Measurements from ENCODE around the gene ARAP2.

The ARAP2 gene

DNA sequence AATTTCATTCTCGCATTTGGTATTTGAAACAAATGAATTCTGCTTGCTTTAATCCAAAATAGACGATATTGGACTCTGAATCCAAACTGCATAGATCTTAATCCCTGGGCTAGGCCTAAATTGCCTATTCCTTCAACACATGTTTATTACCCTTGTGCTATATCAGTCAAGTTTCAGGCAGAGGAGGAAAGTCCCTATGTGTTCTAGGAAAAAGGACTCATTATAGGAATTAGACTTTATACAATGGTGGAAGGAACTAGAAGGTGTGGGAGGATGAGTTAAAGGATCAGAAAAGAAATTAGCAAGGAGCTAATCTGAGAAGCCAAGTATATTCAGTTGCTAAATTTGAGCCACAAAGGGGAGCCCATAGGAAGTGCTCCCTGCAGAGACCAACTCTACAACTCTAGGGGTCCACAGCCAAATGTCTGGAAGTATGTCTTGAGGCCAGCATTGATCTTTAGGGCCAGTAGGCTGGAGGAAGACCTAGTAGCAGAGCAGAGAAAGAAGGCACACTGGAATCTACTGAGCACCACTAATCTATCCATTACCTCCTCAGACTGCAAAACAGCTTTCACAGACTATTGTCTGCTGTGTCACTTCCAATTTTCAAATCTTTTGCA is 20.0 kb upstream of the ARAP2 start:
- no peak for DNase-seq

DNA sequence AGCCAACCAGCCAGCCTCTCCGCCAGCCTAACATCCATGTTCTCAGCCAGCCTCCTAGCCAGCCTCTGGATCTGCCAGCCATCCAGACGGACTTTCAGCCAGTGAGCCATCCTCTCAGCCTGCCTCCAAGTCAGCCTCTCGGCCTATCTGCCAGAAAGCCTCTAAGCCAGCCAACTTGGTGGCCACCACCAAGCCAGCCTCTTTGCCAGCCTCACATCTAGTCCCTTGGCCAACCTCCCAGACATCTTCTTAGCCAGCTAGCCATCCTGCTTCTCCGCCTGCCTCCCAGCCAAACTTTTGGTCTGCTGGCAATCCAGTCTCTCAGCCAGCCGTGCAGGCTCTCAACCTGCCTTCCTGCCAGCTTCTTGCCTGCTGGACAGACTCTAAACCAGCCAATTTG is 16.4 kb upstream of the ARAP2 start:
- DNase-seq = no peak

DNA sequence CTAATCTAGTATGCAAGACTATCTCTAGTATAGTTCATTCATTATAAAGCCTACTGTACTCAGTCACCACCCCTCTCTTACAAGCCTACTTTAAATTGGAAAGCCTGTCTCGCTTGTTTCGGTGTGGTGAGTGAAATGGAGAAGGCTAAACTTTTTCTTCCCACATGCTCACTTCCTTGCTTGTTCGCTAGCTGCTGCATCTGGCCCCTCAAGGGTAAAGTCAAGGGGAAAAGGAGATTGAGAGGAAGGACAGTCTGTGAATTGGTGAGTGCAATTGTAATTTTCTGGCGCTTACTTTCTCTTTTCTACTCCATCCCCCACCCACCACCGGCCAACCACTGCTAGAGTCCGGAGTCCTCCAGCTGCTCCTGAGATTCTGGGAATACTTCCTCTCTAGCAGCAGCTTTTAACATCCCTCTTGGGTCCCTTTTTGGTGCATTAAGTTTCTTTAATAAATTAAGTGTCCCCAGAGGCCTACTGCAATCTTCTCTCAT is 12.1 kb upstream of the ARAP2 start:
- DNase-seq = no peak

DNA sequence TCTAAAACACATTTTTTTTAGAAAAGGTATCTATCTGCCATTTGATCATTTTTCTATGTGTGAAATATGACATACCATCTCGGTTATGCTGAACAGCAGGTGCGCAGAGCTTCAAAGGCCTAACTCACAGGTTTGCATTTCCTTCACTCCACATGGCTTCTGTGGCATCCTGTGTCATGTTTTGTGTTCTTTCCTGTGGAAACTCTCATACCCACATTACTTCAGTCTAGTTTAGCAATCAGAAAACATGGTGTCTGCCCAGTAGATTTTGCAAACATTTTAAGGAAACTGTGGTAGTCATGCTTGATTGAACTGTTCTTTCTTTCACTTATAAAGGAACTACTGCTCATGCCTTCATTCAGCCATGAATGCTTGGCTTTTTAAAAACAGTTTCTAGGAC is 11.3 kb upstream of the ARAP2 start:
- DNase-seq = peak; percentile 55

DNA sequence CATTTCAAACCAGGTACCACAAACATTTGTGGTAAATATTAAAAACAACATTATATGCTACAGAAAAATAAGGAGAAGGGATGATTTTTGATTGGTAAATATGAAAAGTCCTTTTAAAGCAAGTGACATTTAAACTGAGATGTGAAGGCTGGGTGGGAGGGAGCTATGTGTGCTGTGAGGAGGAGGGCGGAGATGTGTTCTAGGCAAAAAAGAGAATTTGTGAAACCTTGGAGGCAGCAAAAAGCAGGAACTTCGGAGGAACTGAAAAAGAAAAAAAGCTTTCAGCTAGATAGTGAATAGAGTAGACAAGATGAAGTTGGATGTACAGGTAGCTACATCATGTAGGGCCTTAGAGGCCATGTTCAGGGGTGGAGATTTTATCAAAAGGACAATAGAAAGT is 10.1 kb upstream of the ARAP2 start:
- DNase-seq = no peak

DNA sequence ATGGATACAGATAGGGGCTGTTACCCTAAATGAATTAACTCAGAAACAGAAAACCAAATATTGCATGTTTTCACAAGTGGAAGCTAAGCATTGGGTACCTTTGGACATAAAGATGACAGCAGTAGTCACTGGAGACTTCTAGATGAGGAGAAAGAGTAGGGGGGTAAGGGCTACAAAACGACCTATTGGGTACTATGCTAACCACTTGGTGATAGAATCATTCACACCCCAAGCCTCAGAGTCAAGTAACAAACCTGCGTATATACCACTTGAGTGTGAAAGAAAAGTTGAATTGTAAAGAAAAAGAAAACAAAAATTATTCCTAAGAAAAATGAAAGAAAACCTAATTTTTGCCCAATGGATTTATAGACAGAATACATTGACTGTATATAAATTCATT is 7.7 kb upstream of the ARAP2 start:
- DNase-seq = no peak

DNA sequence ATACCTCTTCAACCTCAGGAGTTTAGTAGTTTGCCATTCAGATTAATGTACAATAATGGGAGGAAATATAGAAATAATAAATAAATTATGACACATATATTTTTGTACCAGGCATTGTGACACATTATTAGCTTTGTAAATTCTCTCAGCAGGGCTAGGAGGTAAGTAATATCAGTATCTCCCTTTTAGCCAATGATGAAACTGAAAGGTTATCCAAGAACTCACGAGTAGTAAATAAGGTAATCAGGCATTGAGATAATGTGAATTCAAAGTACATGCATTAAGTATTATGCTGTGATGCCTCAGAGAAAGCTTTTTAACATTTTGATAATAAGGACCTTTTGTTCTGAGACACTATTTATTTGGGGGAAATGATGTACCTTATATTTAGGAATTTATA is 5.3 kb upstream of the ARAP2 start:
- no peak for DNase-seq

DNA sequence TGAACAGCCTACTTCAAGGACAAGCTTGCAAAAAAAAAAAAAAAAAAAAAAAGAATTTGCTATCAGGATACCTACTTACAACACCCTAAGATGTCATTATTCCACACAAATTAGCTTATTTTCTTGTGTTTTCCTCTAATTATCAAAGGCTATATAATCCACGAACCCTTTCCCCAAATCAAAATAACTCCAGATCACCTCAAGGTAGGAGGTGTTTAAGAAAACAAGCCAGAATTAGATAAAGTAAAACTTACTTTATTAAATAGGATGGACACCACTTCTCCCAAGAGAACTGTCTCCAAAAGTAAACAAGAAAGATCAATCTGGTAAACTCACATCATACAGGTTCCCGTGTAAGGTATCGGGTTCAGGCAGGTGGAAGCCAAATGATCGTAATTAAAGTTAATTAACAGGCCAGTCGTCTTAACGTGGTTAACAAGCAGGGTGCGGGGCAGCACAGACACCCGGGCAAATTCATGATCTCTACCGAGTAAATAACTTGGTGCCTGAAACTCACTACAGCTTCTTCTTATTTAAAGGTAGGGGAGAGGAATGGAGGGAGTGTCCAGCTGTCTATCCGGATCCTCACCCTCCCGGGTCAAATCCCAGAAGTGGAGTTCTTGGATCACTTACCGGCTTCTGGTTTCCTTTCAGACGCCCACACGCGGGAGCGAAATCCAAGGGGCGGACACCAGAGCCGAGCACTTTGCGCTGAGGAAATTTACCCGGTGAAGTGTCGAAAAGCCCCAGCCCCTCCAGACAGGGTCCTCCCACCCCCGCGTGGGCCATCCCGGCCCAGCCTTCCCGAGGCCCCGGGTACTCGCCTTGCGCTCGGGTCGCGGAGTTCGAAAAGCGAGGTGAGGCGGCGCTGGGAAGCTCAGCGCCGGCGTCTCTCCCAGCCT is 708 bp downstream of the ARAP2 start:
- DNase-seq = peak; percentile 58

DNA sequence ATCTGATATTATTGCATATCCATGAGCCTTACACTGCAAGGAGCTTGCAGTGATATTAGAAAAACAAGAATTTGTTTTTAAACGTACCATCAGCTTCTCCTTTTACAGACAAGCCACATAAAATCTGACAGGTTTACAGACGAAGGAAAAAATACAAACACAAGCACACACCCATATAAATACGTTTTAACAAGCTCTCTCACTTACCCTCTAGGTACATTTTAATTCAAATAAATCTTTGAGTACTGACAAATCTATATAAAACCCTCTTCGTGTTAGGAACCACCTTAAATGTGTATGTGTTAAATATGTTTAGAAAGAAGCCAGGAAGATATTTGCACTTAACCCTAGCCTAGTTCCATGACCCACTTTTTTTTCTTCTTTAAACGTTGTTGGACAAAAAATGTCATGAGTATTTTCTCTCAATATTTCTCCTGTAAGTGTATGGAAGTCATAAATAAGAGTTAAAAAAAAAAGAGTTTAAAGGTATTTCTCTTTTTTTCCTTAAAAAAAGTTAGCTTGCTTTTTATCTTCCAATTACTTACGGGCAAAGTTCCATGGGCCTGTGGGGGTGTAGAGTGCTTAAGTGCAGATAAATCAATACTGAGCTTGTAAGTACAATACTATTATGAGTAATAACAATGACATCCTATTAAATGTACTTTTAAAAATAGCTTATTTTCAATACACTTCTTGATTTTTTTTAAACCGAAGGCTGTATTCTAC is 1.5 kb downstream of the ARAP2 start:
- peak; percentile 24 for DNase-seq

DNA sequence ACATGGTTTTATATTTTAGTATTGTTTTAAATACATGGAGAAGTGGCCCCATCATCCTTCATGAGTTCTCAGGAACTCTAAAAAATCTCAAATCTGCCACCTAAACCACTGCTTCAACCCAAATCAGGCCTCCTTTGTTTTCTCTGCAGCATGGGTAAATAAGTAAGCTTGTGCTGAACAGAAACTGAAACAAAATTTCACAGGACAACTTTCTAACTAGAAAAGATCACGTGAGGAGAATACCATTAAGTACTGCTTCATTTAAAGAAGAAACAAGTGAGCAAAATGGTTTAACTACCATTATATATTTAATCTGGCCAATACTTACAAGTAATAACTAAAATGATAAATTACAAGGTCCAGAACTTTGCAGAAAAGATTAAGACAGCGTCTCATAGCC is 2.5 kb downstream of the ARAP2 start:
- peak; percentile 67 for DNase-seq

DNA sequence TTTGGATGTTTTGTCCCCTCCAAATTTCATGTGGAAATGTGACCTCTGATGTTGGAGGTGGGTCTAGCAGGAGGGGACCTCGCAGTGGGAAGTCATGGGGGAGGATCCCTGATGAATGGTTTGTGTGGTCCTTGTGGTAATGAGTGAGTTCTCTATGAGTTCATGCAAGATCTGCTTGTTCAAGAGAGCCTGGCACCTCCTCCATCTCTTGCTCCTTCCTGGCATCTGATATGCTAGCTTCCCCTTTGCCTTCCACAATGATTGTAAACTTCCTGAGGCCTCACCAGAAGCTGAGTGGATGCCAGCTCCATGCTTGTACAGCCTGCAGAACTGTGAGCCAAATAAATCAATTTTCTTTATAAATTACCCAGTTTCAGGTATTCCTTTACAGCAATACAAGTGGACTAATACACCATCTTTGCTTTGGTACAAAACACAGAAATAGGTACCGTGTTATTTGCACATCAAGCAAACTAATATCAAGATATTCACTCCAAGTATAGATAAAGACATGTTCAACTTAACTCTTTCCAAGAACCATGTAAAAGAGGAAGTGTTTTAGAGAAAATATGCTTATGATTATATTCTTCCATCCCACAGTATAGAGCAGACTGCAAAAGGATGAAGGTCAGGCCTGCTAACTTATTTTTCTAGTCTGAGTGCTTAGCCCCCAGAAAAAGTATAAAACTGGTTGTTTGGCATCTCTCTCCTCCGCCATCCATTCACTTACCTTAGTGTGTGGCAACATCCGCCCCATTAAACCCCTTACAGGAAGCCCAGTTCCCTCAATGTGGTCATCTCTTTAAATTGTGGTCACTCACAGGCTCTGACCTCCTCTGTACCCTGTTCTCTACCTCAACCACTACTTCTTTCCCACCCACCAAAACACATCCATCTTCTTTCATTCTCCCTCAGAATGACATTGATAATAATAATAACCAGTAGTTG is 6.7 kb downstream of the ARAP2 start:
- DNase-seq = peak; percentile 51

DNA sequence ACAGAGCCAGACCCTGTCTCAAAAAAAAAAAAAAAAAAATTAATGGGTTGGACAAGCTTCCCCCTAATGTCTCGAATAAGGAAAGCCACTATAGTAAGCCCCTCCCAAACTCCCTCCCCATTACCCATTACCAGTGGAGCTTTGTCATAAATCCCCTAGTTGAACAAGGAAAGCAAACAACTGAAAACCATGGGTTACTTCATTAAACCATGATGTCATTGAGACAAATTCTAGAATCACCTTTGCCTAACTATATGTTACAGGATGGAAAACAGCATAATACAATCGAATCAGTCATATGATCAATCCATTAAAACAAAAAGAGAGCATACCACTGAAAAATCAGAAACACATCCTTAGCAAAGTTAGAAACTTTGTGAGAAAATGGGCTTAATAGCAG is 8.2 kb downstream of the ARAP2 start:
- DNase-seq = no peak

DNA sequence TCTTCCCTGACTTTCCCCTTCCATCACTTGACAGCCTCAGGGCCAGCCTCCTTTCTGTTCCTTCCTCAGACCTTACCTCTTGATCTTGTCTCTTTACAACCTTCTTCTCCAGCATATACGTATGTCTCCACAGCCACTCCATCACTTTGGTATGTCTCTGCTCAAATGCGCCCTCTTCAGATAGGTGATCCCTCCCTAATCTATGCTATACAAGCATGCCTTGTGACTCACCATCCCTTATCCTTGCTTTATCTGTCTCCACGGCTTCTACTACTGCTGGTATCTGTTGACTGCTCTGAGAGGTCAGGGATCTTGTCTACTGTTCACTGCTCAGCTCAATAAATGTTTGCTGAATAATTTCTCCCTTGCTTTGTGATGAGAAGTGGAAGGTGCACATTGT is 9.0 kb downstream of the ARAP2 start:
- DNase-seq = peak; percentile 47

DNA sequence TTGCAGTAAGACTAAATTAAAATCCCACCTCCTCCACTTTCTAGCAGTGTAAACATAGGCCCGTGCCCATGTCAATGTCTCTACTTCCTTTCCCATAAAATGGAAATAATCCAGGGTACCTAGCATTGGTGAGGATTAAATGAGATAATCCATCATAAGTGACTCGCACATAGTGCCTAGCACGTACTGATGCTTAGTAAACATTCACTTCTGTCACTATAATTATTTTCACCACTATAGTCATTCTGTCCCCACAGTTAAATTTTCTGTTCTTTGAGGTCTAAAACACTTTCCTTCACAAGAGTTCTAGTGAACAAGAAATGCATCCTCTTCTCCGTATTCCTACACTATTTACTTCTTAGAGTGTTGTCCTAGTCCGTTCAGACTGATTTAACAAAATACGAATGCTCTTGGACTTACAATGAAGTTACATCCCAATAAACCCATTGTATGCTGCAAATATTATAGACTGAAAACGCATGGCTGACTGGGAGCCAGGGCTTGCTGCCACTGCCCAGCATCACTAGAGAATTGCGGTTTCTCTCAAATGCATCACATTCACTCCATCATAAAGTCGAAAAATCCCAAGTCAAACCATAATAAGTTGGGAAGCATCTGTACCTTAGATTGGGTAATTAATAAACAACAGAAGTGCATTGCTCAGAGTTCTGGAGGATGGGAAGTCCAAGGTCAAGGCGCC is 10.6 kb downstream of the ARAP2 start:
- DNase-seq = no peak

DNA sequence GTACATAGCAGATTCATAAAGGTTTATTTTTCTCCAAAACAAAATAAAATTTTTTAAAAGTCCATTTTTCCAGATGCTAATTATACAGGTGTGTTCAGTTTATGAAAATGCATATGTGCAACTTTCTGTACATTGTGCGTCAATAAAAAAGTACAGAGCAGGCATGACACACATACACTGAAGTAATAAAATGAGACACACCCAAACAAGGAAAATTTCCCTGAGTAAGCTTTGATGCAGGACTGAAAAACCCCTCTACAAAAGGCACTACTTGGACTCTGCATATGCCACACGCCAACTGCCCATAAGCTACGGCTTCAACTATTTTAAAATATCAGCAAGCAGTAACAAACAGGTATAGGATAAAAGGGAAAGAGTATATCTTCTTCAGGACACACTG is 13.8 kb downstream of the ARAP2 start:
- DNase-seq = no peak

DNA sequence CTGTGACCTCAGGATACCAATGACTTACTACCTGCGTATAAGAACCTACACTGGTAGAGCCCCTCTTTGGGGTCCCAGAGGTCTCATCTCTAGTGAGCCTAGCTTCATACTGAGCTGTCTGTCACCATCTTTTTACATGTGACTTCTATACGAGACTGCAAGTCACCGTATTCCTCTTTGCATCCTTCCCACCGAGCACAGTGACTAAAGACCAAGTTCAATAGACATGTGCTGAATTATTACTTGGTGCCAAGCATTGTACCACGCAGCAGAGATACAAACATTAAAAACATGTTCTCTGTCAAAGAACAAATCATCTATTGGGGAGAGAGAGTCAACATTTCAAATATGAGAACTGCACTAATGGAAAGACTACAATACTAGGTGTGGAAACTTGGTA is 16.4 kb downstream of the ARAP2 start:
- no peak for DNase-seq

DNA sequence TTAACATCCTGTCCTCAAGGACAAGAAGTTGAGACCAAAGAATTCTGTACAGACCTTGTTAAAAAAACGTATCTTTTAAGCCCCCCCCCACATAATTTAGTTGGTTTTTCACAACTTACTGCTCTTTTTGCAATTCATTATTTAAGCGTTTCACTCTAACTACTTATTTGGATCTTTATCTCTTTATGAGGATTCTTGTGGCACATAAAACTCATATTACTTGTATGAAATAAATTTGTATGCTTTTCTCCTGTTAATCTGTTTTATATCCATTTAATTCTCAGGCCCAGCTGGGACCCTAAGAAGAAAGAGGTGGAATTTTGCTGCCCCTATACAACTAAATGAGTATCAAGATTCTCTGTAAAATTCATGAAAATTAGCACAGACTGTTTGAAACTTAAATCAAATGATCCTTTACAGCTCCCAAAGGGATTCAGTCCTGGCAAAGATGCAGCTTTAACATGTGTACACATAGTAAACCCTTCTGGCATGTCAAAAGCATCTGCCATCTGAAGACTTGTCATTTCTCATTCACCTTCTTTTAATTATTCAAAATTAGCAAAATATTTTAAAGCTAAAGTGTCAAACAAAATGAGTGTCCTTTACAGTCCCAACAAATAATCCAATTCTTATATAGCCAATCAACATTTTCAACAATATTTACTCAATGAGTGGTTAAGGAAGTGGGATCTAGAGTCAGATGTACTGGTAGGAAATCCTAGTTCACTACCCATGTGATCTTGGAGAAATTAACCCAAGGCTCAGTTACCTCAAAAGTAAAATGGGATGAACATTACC is 17.7 kb downstream of the ARAP2 start:
- no peak for DNase-seq

DNA sequence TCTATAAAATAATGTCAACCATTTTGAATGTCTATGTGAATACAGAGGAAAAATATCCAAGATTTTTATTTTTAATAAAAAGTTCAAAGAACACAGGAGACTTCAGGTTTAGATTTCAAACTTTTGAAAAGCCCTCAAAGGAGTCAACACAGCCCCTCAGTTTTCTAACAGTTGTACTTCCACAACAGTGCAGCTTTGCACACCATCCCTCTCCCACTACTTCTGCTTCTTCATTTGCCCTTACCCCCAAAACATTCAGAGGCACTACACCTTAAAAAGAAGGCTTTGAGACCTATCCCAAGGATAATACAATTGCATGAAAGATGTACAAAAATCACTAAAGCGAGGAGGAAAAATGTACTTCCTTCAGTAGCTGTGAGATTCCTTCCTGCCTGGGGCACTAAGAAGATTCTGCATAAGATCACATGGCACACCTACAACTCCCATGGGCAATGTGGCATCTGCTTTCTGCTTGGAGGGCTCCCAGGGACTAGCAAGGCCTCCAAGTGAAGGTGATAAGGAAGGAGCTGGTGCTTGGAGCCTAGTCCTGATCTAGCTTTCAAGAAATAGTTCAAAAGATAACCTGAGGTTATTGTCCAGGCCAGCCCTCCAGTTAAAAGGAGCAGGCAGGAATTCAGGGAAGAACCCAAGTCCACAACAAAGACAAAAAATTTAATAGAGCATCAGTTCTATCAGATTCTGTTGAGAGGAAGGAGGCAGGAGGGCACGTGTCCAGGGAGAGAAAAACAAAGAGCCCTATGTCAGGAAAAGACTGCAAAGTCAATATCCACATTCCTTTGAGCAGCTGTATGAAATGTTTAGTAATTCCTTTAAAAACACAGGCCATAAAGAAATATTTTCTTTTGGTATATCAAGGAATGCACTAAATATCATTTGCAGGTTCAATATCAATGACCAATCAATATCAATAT is 19.1 kb downstream of the ARAP2 start:
- DNase-seq = no peak

DNA sequence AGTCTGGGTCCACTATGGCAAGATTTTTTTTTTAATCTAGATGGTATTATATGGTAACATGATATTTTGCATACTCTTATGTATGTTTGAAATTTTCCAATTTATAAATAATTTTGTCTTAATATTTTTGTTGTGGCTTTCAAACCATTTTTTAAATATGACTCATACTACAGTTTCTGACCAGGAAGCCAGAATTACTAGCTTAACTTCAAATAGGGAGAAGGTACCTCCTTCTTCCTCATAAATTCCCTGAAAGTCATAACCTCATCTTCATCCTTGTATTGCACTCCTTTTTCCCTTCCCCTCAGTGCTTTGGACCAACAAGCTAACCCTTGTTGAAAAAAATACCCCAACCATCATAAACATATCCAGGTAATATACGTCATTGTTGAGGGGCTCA is 21.6 kb downstream of the ARAP2 start:
- no peak for DNase-seq

DNA sequence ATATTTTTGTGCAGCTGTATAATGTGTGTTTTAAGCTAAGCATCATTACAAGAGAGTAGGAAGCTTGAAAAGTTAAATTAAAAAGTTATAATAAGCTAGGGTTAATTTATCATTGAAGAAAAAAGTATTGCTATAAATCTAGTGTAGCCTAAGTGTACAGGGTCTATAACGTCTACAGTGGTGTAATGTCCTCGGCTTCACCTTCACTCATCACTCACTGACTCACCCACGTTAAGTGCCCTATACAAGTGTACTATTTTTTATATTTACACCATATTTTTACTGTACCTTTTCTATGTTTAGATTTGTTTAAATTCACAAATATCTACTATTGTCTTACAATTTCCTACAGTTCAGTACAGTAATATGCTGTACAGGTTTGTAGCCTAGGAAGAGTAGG is 23.5 kb downstream of the ARAP2 start:
- DNase-seq = no peak

Measured in hematopoietic multipotent progenitor cell treated with erythropoietin and hydrocortisone succinate and interleukin-3 and kit ligand, for 4 days (in vitro differentiated cells).